GM21723 (cell line): ENCODE measurements around the gene PLA2G4B.
A peak's percentile ranks its signal among the peaks of the same experiment; 100 is the strongest.
"Not testable (repeated sequence)": the region's sequence is repeated elsewhere in the genome, so short reads cannot be mapped to it uniquely, and the experiment has no call there.

Source experiments
- ATAC-seq: cut with Tn5 transposase; IDR thresholded peaks from one replicate; pipeline ENCODE4 v1.9.1; 2021; ENCODE audit warnings: mild to moderate bottlenecking, moderate library complexity; ENCODE audit not compliant: unreplicated experiment

Gene PLA2G4B

GRCh38 chr15:41827290-41827879 is 11.3 kb upstream of the PLA2G4B start:
- ATAC-seq: peak; percentile 13

- peak; percentile 67 for ATAC-seq
Observed at GRCh38 chr15:41827880-41828806, 10.5 kb upstream of the PLA2G4B start, which contains the start of gene JMJD7. Gene JMJD7 (plus strand): TSS chr15:41828092. CDS start chr15:41828125, 33 bp downstream.

- ATAC-seq: no peak
Observed at GRCh38 chr15:41828807-41829141, 9.9 kb upstream of the PLA2G4B start.

DNA sequence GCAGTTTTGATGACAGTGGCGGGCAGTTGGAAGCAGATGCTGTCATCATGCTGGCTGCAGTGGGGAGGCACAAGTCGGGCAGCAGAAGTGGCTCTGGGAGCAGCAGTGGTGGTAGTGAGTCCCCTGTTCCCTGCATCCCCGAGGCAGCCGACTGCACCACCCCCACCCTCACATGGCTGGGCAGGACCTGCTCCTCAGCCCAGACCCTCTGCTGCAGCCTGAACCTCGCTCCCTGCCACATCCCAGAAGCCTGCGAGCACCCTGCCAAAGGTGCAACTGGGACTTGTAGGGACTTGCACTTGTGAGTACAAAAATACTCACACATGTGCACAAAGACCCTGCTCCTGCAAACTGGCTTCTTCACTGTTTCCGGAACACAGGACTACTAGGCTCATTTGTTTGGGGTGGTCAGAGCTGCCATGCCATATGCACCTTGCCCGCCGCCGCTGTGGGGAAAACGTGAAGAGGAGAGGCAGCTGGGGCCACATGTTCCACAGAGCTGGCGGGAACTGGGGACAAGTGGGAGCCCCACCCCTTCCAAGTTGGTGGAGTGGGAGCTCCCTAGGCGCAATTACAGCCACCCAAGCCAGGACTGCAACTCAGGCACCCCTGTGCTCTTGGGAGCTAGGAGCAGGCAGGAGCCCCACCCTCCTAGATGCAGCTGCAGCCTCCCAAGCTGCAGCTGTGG is 8.5 kb upstream of the PLA2G4B start:
- ATAC-seq: no peak

GRCh38 chr15:41831291-41831690 is 7.4 kb upstream of the PLA2G4B start:
- not testable (repeated sequence) for ATAC-seq

GRCh38 chr15:41832208-41832607 is 6.4 kb upstream of the PLA2G4B start:
- ATAC-seq: no peak

DNA sequence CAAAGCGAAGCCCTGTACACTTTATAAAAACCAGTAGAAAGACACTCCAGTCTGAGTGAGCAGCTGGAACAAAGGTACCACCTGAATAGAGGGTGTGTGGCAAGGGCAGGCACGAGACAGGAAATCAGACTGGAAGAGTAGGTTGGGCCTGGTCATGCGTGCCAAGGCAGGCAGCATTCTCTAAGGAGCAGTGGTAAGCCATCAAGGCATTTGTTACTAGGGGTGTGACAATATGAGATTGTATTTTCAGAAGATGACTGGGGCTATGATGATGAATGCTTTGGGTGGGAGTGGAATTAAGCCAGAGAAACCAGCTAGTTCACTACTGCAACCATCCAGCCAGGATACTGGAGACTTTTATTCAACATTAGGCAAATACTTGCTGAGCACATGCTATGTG is 5.8 kb upstream of the PLA2G4B start:
- ATAC-seq: no peak

- no peak for ATAC-seq
Observed at GRCh38 chr15:41834096-41834495, 4.6 kb upstream of the PLA2G4B start.

DNA sequence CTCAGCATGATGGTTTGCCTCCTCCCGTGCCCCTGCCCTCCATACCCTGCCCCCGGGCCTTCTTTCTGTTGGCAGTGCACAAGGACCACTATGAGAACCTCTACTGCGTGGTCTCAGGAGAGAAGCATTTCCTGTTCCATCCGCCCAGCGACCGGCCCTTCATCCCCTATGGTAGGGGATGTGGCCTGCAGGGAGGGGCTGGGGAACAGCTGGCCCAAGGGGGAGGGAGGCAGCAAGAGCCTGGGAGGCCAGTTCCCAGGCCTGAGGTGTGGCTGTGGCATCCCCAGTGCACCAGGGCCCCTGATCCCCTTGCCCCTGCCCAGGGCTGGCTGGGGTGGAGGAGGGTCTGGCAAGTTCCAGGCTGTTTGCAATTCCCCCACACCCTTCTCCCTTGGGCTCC is 2.6 kb upstream of the PLA2G4B start:
- ATAC-seq: no peak

DNA sequence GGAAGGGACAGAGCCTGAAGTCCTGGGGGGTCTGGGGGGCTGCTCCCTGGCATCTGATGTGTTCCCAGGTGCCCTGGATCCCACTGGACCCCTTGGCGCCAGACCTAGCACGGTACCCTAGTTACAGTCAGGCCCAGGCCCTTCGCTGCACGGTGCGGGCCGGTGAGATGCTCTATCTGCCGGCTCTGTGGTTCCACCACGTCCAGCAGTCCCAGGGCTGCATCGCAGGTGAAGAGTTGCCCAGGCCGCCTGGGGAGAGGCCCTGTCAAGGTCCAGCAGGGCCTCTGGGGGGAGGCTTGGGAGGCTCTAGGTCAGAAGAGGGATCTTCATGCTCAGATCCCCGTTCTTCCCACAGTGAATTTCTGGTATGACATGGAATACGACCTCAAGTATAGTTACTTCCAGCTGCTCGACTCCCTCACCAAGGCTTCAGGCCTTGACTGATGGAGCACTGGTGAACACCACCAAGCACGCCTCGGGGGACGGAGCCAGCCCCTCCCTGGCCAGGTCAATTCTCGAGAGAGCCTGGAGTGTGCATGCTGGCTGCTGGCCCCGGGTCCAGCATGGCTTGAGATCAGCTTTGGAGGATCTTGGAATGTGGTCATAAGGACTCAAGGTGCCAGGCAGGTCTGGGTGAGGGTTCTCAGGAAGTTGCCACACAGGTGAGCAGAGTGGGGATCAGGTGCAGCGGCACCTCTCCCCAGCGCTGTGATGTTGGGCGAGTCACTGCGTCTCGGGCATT is 1.8 kb upstream of the PLA2G4B start:
- ATAC-seq: no peak

- no peak for ATAC-seq
Observed at GRCh38 chr15:41839781-41840491, 1.3 kb downstream of the PLA2G4B start.

DNA sequence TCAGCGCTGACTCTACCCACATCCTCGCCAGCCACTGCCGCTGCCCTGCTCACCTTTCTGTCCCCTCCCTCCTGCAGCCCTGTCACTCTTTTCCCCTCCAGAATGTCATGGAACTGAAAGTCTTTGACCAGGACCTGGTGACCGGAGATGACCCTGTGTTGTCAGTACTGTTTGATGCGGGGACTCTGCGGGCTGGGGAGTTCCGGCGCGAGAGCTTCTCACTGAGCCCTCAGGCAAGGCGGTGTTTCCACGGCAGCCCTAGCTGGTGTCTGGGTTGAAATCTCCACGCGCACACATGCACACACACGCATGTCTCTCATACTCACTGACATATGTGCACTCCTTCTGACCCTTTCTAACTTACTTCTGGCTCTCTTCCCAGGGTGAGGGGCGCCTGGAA is 2.0 kb downstream of the PLA2G4B start:
- no peak for ATAC-seq

- ATAC-seq: no peak
Observed at GRCh38 chr15:41841131-41841530, 2.5 kb downstream of the PLA2G4B start.

GRCh38 chr15:41842229-41842628 is 3.6 kb downstream of the PLA2G4B start:
- no peak for ATAC-seq

DNA sequence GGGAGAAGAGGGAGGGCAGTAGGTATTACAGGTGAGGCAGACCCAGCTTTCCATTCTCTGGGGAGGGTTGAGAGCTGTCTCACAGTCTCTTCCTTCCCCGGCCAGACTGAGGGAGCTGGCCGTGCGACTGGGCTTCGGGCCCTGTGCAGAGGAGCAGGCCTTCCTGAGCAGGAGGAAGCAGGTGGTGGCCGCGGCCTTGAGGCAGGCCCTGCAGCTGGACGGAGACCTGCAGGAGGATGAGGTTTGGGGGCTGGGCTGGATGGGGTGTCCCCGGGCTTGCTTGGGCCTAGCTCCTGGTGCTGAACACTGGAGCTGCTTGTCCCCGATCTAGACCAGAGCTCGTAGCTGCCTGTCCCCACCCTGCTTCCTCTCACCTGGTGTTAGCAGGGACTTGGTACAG is 4.9 kb downstream of the PLA2G4B start:
- ATAC-seq: no peak

- no peak for ATAC-seq
Observed at GRCh38 chr15:41844814-41845213, 6.2 kb downstream of the PLA2G4B start.

GRCh38 chr15:41847206-41847605 is 8.6 kb downstream of the PLA2G4B start:
- ATAC-seq: no peak

- no peak for ATAC-seq
Observed at GRCh38 chr15:41847981-41848380, 9.3 kb downstream of the PLA2G4B start.

DNA sequence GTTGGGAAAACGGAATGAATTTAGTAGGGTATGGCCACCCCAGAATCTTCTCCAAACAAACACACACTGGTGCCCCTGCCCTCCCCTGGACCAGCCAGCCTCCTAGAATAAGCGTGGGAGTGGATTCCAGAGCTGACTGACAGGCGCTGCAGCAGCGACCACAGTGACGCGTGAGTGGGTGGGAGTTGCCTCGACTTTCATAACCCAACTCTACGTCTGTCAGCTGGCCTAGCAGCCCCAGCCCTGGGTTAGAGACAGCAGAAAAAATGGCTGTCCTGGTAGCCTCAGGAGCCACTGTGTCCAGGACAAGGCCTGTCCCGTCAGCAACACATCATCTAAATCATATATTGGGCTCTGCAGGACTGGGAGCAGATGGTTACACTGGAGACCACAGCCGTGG is 10.0 kb downstream of the PLA2G4B start:
- no peak for ATAC-seq

GRCh38 chr15:41849204-41849603 is 10.6 kb downstream of the PLA2G4B start:
- no peak for ATAC-seq
